Caco-2 (cell line): ENCODE data around the gene NPHP4. TPM values are rescaled to one million over a fixed set of nuclear protein-coding genes. Genes with fewer than 3 reads are reported as not detected.

ENCODE experiments used
- BruUV-seq: library from RNA; stranded (reverse); fragments of 400-500 nt; replicated peaks from 2 replicates; lab custom pipeline; 2021; lab: Mats Ljungman, UMichigan
- CTCF ChIA-PET: fragments of 300-600 bp; sonication (Branson Sonifier 250); formaldehyde crosslinking; loops from one replicate; lab custom pipeline; 2022; ENCODE audit warnings: antibody characterized with exemption; lab: Charles Lee
- POLR2A ChIA-PET: fragments of 300-600 bp; sonication (Branson Sonifier 250); formaldehyde crosslinking; loops from one replicate; lab custom pipeline; 2022; ENCODE audit warnings: antibody characterized with exemption; lab: Charles Lee
- DNase-seq, 2 experiments: peaks; one replicate each; pipeline versions ENCODE4 v3.0.0 to v3.0.0-alpha.2; 2020 to 2022
- H3K27me3 ChIP-seq: replicated peaks from 2 replicates; pipeline ENCODE4 v1.6.0; 2011; ENCODE audit warnings: low read length; ENCODE audit not compliant: control insufficient read depth, insufficient read depth
- H3K36me3 ChIP-seq: 2 replicates; pipeline ENCODE4 v1.5.1; 2011; ENCODE audit warnings: low read length; ENCODE audit not compliant: control insufficient read depth, insufficient read depth
- H3K4me1 ChIP-seq: fragments of 250-450 bp; sonication (Bioruptor Pico); 2 replicates; pipeline ENCODE4 v1.5.1; 2020; ENCODE audit warnings: mild to moderate bottlenecking
- H3K4me3 ChIP-seq: 2 replicates; pipeline ENCODE4 v1.5.1; 2011; ENCODE audit warnings: low read depth, mild to moderate bottlenecking, control low read depth, low read length
- H3K9me3 ChIP-seq: fragments of 250-450 bp; sonication (Bioruptor Pico); 2 replicates; pipeline ENCODE4 v1.5.1; 2020; ENCODE audit warnings: mild to moderate bottlenecking, moderate library complexity
- H3K27ac Mint-ChIP-seq: one replicate; pipeline ENCODE4 v1.8.0; 2022; ENCODE audit warnings: mixed read lengths; ENCODE audit not compliant: unreplicated experiment
- H3K27me3 Mint-ChIP-seq: one replicate; pipeline ENCODE4 v1.8.0; 2022; ENCODE audit warnings: mixed read lengths; ENCODE audit not compliant: insufficient read depth, unreplicated experiment
- H3K36me3 Mint-ChIP-seq: one replicate; pipeline ENCODE4 v1.8.0; 2022; ENCODE audit warnings: mild to moderate bottlenecking, mixed read lengths; ENCODE audit not compliant: insufficient read depth, unreplicated experiment
- H3K4me1 Mint-ChIP-seq: one replicate; pipeline ENCODE4 v1.8.0; 2022; ENCODE audit warnings: low read depth, mixed read lengths; ENCODE audit not compliant: unreplicated experiment
- H3K4me3 Mint-ChIP-seq: one replicate; pipeline ENCODE4 v1.8.0; 2022; ENCODE audit warnings: mild to moderate bottlenecking, moderate library complexity, mixed read lengths; ENCODE audit not compliant: unreplicated experiment
- H3K9me3 Mint-ChIP-seq: one replicate; pipeline ENCODE4 v1.8.0; 2022; ENCODE audit warnings: mixed read lengths; ENCODE audit not compliant: unreplicated experiment
- CTCF ChIP-seq, 2 experiments: fragments of 200-600 bp in 1 of 2; IDR thresholded peaks; 1 replicate in 1 of 2; 2 replicates in 1 of 2; pipeline versions ENCODE4 v1.5.1 to v1.8.0; 2011 to 2022; ENCODE audit warnings: antibody characterized with exemption in 1 of 2, control low read depth in 1 of 2, inconsistent platforms in 1 of 2, low read depth in 1 of 2, low read length in 1 of 2, mild to moderate bottlenecking in 1 of 2, moderate library complexity in 1 of 2; ENCODE audit not compliant: insufficient read depth in 1 of 2, severe bottlenecking in 1 of 2, unreplicated experiment in 1 of 2
- intact Hi-C: fragments of 100-400 bp; cut with micrococcal nuclease; formaldehyde crosslinking; loops from one replicate; pipeline ENCODE4 v1.10.0; 2022; ENCODE audit not compliant: unreplicated experiment
- total RNA-seq: library from RNA; stranded (reverse); gene quantifications from 2 replicates; pipeline ENCODE4 v1.2.3, GENCODE V29; 2022

The NPHP4 gene
- total RNA-seq, 1 experiment from 2014 or later: 12.3 TPM

- intact Hi-C loops: no loop called here
- peak in 1 of 2 experiments; percentile 15 for DNase-seq
- Mint-ChIP-seq H3K4me3 (no peak overlapping the region), H3K9me3 (no peaks in the 10 kb centered on the region), H3K27me3 (no peaks in the 10 kb centered on the region), H3K4me1 (peaks cover 7% of the 10 kb centered on the region), H3K27ac (no peak overlapping the region), H3K36me3 (no peaks in the 10 kb centered on the region)
- no peak for TF ChIP-seq CTCF (IDR thresholded peaks at IDR 0.05; ENCODE audit: insufficient read depth in 1 of 2, low read depth in 1 of 2, low read length in 1 of 2, severe bottlenecking in 1 of 2, unreplicated experiment in 1 of 2)
- Histone ChIP-seq H3K4me1 (peaks cover 5% of the 10 kb centered on the region), H3K9me3 (no peaks in the 10 kb centered on the region), H3K4me3 (no peak overlapping the region), H3K36me3 (no peaks in the 10 kb centered on the region), H3K27me3 (no peaks in the 10 kb centered on the region)
- POLR2A ChIA-PET: no interaction called here
- CTCF ChIA-PET: no interaction called here
- no TSS peak for BruUV-seq
Measured at GRCh38 chr1:5997316-5997715, 5.1 kb upstream of the NPHP4 start.

GRCh38 chr1:5996641-5997270, 4.5 kb upstream of the NPHP4 start:
- POLR2A ChIA-PET: no interaction called here
- peak in 1 of 2 experiments; percentile 7 for DNase-seq
- H3K27me3 Mint-ChIP-seq: no peaks in the 10 kb centered on the region
- no peak for TF ChIP-seq CTCF (IDR thresholded peaks at IDR 0.05; ENCODE audit: insufficient read depth in 1 of 2, low read depth in 1 of 2, low read length in 1 of 2, severe bottlenecking in 1 of 2, unreplicated experiment in 1 of 2)
- Histone ChIP-seq H3K4me1 (peaks cover 5% of the 10 kb centered on the region), H3K27me3 (no peaks in the 10 kb centered on the region), H3K36me3 (no peaks in the 10 kb centered on the region), H3K4me3 (no peak overlapping the region), H3K9me3 (no peaks in the 10 kb centered on the region)
- intact Hi-C loops: no loop called here
- no peaks in the 10 kb centered on the region for H3K9me3 Mint-ChIP-seq
- no TSS peak for BruUV-seq
- H3K36me3 Mint-ChIP-seq: no peaks in the 10 kb centered on the region
- no peak overlapping the region for H3K4me3 Mint-ChIP-seq
- CTCF ChIA-PET: no interaction called here
- H3K27ac Mint-ChIP-seq: no peak overlapping the region
- peaks cover 7% of the 10 kb centered on the region for H3K4me1 Mint-ChIP-seq

DNA sequence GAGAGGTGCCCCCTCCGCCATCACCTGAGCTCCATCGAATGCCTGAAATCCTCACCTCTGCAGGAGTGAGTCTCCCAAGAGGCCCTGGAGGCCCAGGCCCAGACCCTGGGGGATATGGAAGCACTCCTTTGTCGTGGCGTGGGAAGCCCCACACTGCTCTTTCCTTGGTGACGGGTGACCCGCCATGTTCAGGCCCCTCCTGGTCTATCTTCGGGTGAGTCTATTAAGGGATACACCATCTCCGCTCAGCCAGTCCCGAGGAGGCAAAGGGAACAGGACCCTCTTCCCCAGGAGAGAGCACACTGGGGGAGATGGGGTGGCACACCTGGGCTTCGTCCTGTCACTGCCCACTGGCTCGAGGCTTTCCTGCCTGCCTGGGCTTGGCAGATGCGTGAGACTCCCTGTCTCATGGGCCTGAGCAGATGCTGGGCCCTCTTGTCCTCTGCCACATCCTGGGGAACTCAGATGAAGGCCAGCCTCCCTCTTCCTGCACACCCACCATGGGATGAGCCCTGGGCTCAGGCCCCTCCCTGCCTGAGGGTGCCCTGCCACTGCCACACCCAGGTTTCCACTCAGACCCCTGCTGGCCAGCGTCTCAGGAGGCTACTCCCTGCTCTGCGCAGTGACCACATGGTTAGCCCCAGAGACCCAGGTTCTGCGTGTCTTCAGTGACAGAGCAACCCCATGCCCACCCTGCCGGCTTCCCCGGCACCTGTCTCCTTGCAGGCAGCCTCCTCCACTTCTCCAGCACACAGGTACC, 3.8 kb upstream of the NPHP4 start:
- Histone ChIP-seq H3K4me1 (peaks cover 5% of the 10 kb centered on the region), H3K4me3 (no peak overlapping the region), H3K9me3 (no peaks in the 10 kb centered on the region), H3K27me3 (no peaks in the 10 kb centered on the region), H3K36me3 (no peaks in the 10 kb centered on the region)
- peak in 1 of 2 experiments; percentile 19 for DNase-seq
- POLR2A ChIA-PET: no interaction called here
- Mint-ChIP-seq H3K27me3 (no peaks in the 10 kb centered on the region), H3K4me1 (peaks cover 7% of the 10 kb centered on the region), H3K4me3 (no peak overlapping the region), H3K36me3 (no peaks in the 10 kb centered on the region), H3K9me3 (no peaks in the 10 kb centered on the region), H3K27ac (no peak overlapping the region)
- no peak for TF ChIP-seq CTCF (IDR thresholded peaks at IDR 0.05; ENCODE audit: insufficient read depth in 1 of 2, low read depth in 1 of 2, low read length in 1 of 2, severe bottlenecking in 1 of 2, unreplicated experiment in 1 of 2)
- intact Hi-C loops: no loop called here
- CTCF ChIA-PET: no interaction called here
- no TSS peak for BruUV-seq
